Measurements from ENCODE around the gene SAMD4A. TPM values are rescaled to one million over a fixed set of nuclear protein-coding genes. Genes with fewer than 3 reads are reported as not detected.

Gene SAMD4A
- total RNA-seq, 2 experiments from 2014 or later: 0.06 to 1.0 TPM

DNA sequence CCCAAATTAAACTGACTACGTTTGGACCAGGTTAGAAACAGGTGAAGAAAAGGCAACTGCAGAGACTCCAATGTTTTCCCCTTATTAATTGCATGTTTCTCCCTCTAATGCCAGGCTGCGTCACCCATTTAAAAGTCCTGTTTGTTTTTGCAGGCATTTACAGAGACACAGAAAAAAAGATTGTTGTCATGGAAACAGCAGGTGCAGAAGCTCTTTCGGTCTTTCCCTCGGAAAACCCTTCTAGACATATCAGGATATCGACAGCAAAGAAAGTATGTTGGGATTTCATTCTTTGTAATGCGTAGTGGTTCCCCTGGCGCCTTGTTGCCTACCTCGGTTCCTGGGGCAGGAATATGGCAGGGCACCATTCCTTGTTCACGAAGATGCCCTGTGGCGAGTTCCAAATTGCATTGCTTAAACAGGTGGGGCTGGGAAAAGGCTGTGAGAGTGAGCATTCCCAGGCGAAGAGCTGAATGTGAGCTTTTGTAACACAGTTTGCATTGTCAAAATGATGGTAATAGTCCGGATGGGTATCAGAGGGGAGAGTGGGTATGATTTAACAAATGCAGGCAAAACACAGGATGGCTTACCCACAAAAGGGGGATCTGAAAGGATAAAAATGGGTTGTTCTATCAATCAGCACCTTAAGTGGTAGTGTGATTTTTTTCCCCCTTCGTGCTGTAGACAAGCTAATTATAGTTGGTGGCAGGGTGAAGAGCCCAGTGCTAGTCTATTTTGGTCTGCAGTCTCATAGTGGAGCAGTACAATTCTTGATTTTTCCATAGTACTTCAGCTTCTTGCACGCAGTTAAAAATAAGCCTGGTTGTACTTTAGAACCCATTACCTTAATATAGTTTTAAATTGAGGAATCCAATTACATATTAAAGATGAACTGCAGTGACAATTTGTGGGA, 203.3 kb downstream of the SAMD4A start:
- Histone ChIP-seq H3K36me3 (ENCODE audit: insufficient read depth, low read length) (no peaks in the 10 kb centered on the region), H3K4me2 (ENCODE audit: low read length) (no peak overlapping the region), H3K4me1 (ENCODE audit: insufficient read depth, low read length, poor library complexity, severe bottlenecking) (no peaks in the 10 kb centered on the region), H3K9me2 (ENCODE audit: insufficient read depth, low read length) (no peaks in the 10 kb centered on the region), H2AFZ (ENCODE audit: low read length) (no peak overlapping the region), H3K9me3 (ENCODE audit: low read length) (no peaks in the 10 kb centered on the region), H3K4me3 (ENCODE audit: low read depth, low read length, poor library complexity, severe bottlenecking) (no peak overlapping the region), H3K79me2 (ENCODE audit: insufficient read depth, low read depth, low read length) (no peaks in the 10 kb centered on the region), H4K20me1 (ENCODE audit: insufficient read depth, low read length) (peaks cover 3% of the 10 kb centered on the region; the same call in 1 of the 2 replicates), H3K27ac (ENCODE audit: low read depth, low read length, poor library complexity, severe bottlenecking) (no peak overlapping the region)
- CTCF ChIA-PET (ENCODE audit: unreplicated experiment): no interaction called here
- no peak for TF ChIP-seq EZH2phosphoT487 (IDR thresholded peaks at IDR 0.05; ENCODE audit: borderline replicate concordance, low read depth, low read length)
- TF ChIP-seq, protein P1, sequence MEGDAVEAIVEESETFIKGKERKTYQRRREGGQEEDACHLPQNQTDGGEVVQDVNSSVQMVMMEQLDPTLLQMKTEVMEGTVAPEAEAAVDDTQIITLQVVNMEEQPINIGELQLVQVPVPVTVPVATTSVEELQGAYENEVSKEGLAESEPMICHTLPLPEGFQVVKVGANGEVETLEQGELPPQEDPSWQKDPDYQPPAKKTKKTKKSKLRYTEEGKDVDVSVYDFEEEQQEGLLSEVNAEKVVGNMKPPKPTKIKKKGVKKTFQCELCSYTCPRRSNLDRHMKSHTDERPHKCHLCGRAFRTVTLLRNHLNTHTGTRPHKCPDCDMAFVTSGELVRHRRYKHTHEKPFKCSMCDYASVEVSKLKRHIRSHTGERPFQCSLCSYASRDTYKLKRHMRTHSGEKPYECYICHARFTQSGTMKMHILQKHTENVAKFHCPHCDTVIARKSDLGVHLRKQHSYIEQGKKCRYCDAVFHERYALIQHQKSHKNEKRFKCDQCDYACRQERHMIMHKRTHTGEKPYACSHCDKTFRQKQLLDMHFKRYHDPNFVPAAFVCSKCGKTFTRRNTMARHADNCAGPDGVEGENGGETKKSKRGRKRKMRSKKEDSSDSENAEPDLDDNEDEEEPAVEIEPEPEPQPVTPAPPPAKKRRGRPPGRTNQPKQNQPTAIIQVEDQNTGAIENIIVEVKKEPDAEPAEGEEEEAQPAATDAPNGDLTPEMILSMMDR (conservative IDR thresholded peaks at IDR 0.05; ENCODE audit: low read length): no peak
- DNase-seq (ENCODE audit: low spot score): no peak
- intact Hi-C loops (cut with micrococcal nuclease; ENCODE audit: unreplicated experiment): loop anchor here (10.0 kb wide), 1 partner anchor 405 kb away; no protein-coding TSS in a partner anchor
- BruUV-seq (replicated peaks): no TSS peak
- POLR2A ChIA-PET: interaction anchor here (0.8 to 1.1 kb wide), 2 partner anchors 84 to 851 kb away, joined by 3 read pairs; no protein-coding TSS in a partner anchor

DNA sequence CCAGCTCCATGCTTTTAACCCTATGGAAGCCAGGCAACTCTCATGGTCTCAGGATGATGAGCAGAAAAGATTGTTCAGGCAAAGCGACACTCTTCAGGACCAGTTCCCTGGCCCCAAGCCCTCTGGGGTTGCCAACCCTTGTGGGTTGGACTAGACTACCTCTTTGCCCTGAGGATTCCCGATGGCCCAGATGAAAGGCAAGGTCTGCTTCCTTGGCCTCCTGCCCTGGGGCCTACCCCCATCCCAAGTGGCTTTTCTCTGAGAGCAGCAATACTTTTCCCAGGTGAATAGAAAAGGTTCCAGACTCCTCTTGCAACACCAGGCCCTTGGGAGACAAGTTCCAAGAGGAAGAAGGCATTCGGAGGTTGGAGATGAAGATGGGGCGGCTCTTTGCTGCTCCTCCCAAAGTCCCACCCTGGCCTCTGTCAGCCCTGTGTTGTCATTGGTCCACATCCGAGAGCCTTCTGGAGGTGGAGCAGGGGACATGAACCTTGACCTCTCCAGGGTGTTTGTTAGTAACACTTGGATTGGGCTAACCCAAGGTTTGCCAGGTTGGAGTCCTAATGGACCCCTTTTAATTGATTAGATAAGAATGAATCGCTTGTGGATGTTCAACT, 204.6 kb downstream of the SAMD4A start:
- H3K4me3 ChIP-seq (ENCODE audit: low read depth, low read length, poor library complexity, severe bottlenecking): no peak overlapping the region
- POLR2A ChIA-PET: no interaction called here
- no peak overlapping the region for H3K4me2 ChIP-seq (ENCODE audit: low read length)

More for the DNA sequence above, 204.6 kb downstream of the SAMD4A start:
- no peak overlapping the region for H3K27ac ChIP-seq (ENCODE audit: low read depth, low read length, poor library complexity, severe bottlenecking)
- H3K79me2 ChIP-seq (ENCODE audit: insufficient read depth, low read depth, low read length): no peaks in the 10 kb centered on the region
- BruUV-seq (replicated peaks): no TSS peak
- intact Hi-C loops (cut with micrococcal nuclease; ENCODE audit: unreplicated experiment): loop anchor here (10.0 kb wide), 1 partner anchor 407 kb away; no protein-coding TSS in a partner anchor
- H3K9me3 ChIP-seq (ENCODE audit: low read length): no peaks in the 10 kb centered on the region
- CTCF ChIA-PET (ENCODE audit: unreplicated experiment): no interaction called here
- DNase-seq (ENCODE audit: low spot score): no peak
- no peak overlapping the region for H2AFZ ChIP-seq (ENCODE audit: low read length)
- peaks cover 6% of the 10 kb centered on the region; the same call in 1 of the 2 replicates for H4K20me1 ChIP-seq (ENCODE audit: insufficient read depth, low read length)
- H3K4me1 ChIP-seq (ENCODE audit: insufficient read depth, low read length, poor library complexity, severe bottlenecking): peaks cover 5% of the 10 kb centered on the region
- no peaks in the 10 kb centered on the region for H3K9me2 ChIP-seq (ENCODE audit: insufficient read depth, low read length)
- TF ChIP-seq, protein P1 (conservative IDR thresholded peaks at IDR 0.05; ENCODE audit: low read length): no peak
- no peak for TF ChIP-seq EZH2phosphoT487 (IDR thresholded peaks at IDR 0.05; ENCODE audit: borderline replicate concordance, low read depth, low read length)
- no peaks in the 10 kb centered on the region for H3K36me3 ChIP-seq (ENCODE audit: insufficient read depth, low read length)
